ENCODE measurements around the gene DPCD.

Gene DPCD

DNA sequence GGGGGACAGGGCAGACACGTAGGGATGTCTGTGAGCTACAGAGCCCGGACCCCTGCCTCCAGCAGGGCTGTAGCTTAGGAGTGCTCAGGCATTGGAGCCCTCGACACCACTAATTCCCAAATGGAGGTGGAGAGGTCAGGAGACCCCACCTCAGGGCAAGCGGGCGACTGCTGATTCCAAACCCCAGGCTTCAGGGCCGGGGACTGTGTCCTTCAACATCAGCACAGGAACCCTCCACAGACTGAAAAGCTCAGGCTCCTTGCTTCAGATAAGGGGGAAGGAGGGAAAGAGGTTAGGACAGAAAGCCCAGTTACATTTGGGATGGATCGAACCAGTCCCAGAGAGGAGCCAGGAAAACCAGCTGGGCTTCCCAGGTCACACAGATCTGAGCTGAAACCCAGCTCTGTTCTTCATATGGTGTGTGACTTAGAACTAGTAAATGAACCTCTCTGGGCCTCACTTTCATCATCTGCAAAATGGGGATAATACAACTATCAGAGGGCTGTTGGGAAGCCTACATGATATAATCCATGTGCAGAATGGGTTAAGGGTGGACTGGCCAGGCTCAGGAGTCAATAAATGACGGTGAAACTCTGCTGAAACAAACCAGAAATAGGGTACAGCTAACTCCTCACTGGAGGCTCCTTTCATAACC, 16.7 kb upstream of the DPCD start:
- Histone ChIP-seq H3K9me3 (peaks cover 0 to 13% (median 12%) of the 10 kb centered on the region in 3 donors), H3K36me3 (peaks cover 0 to 16% (median 6%) of the 10 kb centered on the region in 3 donors), H3K27me3 (peaks cover 11 to 47% of the 10 kb centered on the region in 2 donors), H3K27ac (no peak overlapping the region), H3K4me1 (peaks cover 0 to 24% (median 20%) of the 10 kb centered on the region in 4 donors), H3K4me3 (no peak overlapping the region)
- intact Hi-C loops (cut with DNase I; ENCODE audit: low total_unique reads): no loop called here
- TF ChIP-seq CTCF (IDR thresholded peaks at IDR 0.05): no peak
- DNase-seq: no peak

DNA sequence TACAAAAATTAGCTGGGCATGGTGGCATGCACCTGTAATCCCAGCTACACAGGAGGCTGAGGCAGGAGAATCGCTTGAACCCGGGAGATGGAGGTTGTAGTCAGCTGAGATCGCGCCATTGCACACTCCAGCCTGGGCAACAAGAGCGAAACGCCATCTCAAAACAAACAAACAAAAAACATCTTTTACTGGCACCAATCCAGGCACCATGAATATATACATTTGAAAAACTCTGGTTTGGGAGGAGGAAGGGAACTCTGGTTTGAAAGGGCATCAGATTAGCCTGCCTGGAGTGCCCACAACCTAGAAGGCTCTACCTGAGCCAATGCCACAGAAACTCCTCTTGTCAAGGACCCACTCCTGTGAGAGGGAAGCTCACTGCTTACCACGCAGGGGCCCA, 16.0 kb upstream of the DPCD start:
- no peak for DNase-seq
- H3K36me3 ChIP-seq: peaks cover 0 to 23% (median 12%) of the 10 kb centered on the region in 3 donors
- intact Hi-C loops (cut with DNase I; ENCODE audit: low total_unique reads): no loop called here
- no peak for TF ChIP-seq CTCF (IDR thresholded peaks at IDR 0.05)
- no peak overlapping the region for H3K4me3 ChIP-seq
- peaks cover 0 to 17% (median 15%) of the 10 kb centered on the region in 4 donors for H3K4me1 ChIP-seq
- peaks cover 8 to 40% of the 10 kb centered on the region in 2 donors for H3K27me3 ChIP-seq
- no peak overlapping the region for H3K27ac ChIP-seq
- H3K9me3 ChIP-seq: peaks cover 0 to 13% (median 12%) of the 10 kb centered on the region in 3 donors

GRCh38 chr10:101572785-101573184, 15.3 kb upstream of the DPCD start:
- no peak overlapping the region for H3K4me3 ChIP-seq
- intact Hi-C loops (cut with DNase I; ENCODE audit: low total_unique reads): no loop called here
- no peak for TF ChIP-seq CTCF (IDR thresholded peaks at IDR 0.05)

DNA sequence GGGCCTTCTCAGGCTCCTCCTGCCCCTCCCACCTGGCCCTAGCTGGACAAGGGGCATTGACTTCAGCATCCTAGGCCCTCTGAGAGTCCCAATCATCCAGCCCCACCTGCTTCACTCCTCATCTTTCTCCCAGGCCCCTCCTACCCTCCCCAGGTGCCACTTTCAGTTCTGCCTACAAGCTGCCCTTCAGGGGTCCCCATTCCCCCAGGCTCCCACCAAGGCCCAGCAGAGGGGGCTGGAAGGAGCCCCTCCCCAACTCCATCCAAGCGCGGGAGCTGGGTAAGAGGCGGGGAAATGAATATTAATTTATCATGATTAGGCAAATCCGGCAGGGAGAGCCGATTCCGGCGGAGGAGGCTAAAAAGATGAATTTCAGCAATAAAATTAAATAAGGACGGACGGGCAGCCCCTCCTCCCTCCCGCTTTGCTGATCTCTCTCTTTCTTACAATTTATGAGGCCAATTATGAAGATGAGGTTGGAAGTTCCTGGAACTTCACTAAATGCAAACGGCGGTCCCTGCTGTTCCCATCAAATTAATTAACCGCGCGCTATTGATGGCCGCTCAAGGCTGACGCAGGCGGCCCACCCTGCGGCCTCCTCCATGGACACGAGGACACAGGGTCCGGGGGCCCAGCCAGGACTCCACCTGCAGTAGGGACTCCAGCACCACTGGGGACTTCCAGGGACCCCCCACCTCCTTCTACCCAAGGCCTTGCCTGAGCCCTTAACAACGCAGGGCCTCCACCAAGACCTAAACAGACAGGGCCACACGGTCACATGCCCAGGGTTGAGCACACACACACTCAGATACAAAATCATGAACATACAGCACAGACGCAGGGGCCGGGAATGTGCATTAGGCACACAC, 14.0 kb upstream of the DPCD start:
- peaks cover 0 to 13% (median 12%) of the 10 kb centered on the region in 3 donors for H3K9me3 ChIP-seq
- intact Hi-C loops (cut with DNase I; ENCODE audit: low total_unique reads): no loop called here
- H3K4me1 ChIP-seq: peaks cover 0 to 17% (median 15%) of the 10 kb centered on the region in 4 donors
- H3K36me3 ChIP-seq: peaks cover 8 to 43% (median 32%) of the 10 kb centered on the region in 3 donors
- H3K27me3 ChIP-seq: peaks cover 7 to 20% of the 10 kb centered on the region in 2 donors
- no peak for TF ChIP-seq CTCF (IDR thresholded peaks at IDR 0.05)
- no peak overlapping the region for H3K4me3 ChIP-seq
- DNase-seq: no peak
- no peak overlapping the region for H3K27ac ChIP-seq

More at GRCh38 chr10:101572785-101573184, 15.3 kb upstream of the DPCD start:
- peaks cover 0 to 29% (median 18%) of the 10 kb centered on the region in 3 donors for H3K36me3 ChIP-seq
- peaks cover 8 to 34% of the 10 kb centered on the region in 2 donors for H3K27me3 ChIP-seq
- H3K4me1 ChIP-seq: peaks cover 0 to 17% (median 15%) of the 10 kb centered on the region in 4 donors
- H3K27ac ChIP-seq: no peak overlapping the region
- peaks cover 0 to 13% (median 12%) of the 10 kb centered on the region in 3 donors for H3K9me3 ChIP-seq
- DNase-seq: no peak

DNA sequence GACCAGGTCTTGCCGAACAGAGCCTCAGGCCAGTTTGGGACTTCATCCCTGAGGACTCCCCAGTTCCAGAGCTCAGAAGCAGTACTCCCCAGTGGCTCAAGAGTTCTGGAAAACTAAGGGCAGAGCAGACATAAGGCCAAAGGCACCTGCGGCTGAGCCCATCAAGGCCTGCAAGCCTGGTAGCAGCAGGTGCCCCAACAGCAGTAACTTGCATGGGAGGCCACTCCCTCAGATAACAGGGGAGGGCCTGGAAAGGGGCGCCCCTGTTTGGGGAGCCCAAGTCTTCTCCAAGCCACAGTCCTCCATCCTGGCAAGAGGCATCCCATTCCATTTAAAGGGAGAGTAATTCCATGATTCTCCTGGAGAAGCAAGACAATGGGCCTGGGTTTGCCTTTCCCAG, 13.0 kb upstream of the DPCD start:
- no peak for DNase-seq
- Histone ChIP-seq H3K27ac (no peak overlapping the region), H3K36me3 (peaks cover 18 to 52% (median 42%) of the 10 kb centered on the region in 3 donors), H3K27me3 (peaks cover 0 to 11% of the 10 kb centered on the region in 2 donors), H3K4me3 (no peak overlapping the region), H3K4me1 (peaks cover 0 to 9% (median 8%) of the 10 kb centered on the region in 4 donors), H3K9me3 (peaks cover 0 to 13% (median 12%) of the 10 kb centered on the region in 3 donors)
- intact Hi-C loops (cut with DNase I; ENCODE audit: low total_unique reads): no loop called here
- TF ChIP-seq CTCF (IDR thresholded peaks at IDR 0.05): no peak
